Cardiac muscle cell (in vitro differentiated cells and primary cell): ENCODE data around the gene SMG1. TPM values are rescaled to one million over a fixed set of nuclear protein-coding genes. Genes with fewer than 3 reads are reported as not detected.
"Not testable (repeated sequence)": the region's sequence is repeated elsewhere in the genome, so short reads cannot be mapped to it uniquely, and the experiment has no call there.

Source experiments
- DNase-seq, 2 donors: peaks; one replicate each; pipeline versions ENCODE4 v3.0.0 to v3.0.0-alpha.2; 2010 to 2017; ENCODE audit warnings: low read depth in 1 of 2, low spot score in 1 of 2
- H3K27ac ChIP-seq: fragments of 200-600 bp; sonication (generic); 2 replicates; pipeline ENCODE4 v1.5.1; 2016
- H3K27me3 ChIP-seq: fragments of 200-600 bp; sonication (generic); 2 replicates; pipeline ENCODE4 v1.6.0; 2016; ENCODE audit warnings: control low read depth
- H3K36me3 ChIP-seq: fragments of 200-600 bp; sonication (generic); 2 replicates; pipeline ENCODE4 v1.5.1; 2016; ENCODE audit warnings: control low read depth
- H3K4me1 ChIP-seq: fragments of 200-600 bp; sonication (generic); 2 replicates; pipeline ENCODE4 v1.8.1; 2017; ENCODE audit warnings: low read depth, mild to moderate bottlenecking, mixed run types
- H3K4me3 ChIP-seq: fragments of 200-600 bp; sonication (generic); 2 replicates; pipeline ENCODE4 v1.5.1; 2016; ENCODE audit warnings: mild to moderate bottlenecking
- H3K9me3 ChIP-seq: fragments of 200-600 bp; sonication (generic); 2 replicates; pipeline ENCODE4 v1.5.1; 2017; ENCODE audit warnings: low read depth, mild to moderate bottlenecking, control low read depth
- polyA plus RNA-seq: library from polyadenylated mRNA; unstranded; fragments of >200 nt; fragmentation: Nextera tagmentation; extraction: Ambion mirVana; gene quantifications from 2 replicates; pipeline ENCODE4 v1.2.1, GENCODE V29; 2016
- total RNA-seq: library from RNA; depleted of rRNA; stranded (reverse); fragments of >200 nt; gene quantifications from 2 replicates; pipeline ENCODE4 v1.2.3, GENCODE V29; 2016
- TF ChIP-seq, protein P1 (sequence below): IDR thresholded peaks from 2 replicates; pipeline ENCODE4 v1.5.1; 2012; ENCODE audit warnings: low read depth, mild to moderate bottlenecking, low read length

Gene SMG1
- total and polyA plus RNA-seq, 2 experiments from 2014 or later = 8.2 to 30.1 TPM

DNA sequence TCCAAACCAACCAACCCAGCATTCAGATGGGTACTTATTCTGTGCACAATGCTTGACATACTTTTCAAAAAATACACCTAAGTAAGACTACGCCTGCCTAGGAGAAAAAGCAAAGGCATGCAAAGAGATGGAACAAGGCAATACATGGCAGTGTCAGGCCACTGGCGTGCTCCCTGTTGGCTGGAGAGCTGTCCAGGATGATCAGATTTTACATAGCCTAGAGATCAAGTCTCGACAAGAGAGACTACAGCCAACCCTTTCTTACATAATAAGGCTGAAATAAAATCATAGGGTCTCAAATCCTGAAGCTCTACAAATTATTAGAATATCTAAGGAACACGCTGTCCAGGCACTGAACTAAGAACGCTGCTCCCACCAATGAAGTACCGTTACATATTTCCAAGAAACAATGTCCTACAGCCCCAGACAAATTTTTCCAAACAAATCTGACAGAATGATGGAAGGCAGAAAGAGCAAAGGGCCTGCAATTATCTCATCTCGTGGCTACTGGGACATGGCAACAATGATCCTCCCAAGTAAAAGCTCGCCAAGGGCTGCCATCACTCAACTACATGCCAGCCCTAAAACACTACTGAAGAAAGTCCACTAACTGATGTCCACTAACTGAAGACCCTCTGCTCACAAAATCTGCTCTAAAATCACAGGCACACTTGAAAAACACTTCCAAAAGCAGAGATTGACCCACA, 141.1 kb downstream of the SMG1 start:
- peak overlapping the region; percentile 52 for H3K27ac ChIP-seq
- DNase-seq = no peak
- TF ChIP-seq, protein P1, sequence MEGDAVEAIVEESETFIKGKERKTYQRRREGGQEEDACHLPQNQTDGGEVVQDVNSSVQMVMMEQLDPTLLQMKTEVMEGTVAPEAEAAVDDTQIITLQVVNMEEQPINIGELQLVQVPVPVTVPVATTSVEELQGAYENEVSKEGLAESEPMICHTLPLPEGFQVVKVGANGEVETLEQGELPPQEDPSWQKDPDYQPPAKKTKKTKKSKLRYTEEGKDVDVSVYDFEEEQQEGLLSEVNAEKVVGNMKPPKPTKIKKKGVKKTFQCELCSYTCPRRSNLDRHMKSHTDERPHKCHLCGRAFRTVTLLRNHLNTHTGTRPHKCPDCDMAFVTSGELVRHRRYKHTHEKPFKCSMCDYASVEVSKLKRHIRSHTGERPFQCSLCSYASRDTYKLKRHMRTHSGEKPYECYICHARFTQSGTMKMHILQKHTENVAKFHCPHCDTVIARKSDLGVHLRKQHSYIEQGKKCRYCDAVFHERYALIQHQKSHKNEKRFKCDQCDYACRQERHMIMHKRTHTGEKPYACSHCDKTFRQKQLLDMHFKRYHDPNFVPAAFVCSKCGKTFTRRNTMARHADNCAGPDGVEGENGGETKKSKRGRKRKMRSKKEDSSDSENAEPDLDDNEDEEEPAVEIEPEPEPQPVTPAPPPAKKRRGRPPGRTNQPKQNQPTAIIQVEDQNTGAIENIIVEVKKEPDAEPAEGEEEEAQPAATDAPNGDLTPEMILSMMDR = no peak
- H3K4me1 ChIP-seq = peaks cover 23% of the 10 kb centered on the region
- H3K27me3 ChIP-seq = no peaks in the 10 kb centered on the region
- H3K9me3 ChIP-seq = no peaks in the 10 kb centered on the region
- H3K36me3 ChIP-seq = peaks cover 44% of the 10 kb centered on the region
- no peak overlapping the region for H3K4me3 ChIP-seq

DNA sequence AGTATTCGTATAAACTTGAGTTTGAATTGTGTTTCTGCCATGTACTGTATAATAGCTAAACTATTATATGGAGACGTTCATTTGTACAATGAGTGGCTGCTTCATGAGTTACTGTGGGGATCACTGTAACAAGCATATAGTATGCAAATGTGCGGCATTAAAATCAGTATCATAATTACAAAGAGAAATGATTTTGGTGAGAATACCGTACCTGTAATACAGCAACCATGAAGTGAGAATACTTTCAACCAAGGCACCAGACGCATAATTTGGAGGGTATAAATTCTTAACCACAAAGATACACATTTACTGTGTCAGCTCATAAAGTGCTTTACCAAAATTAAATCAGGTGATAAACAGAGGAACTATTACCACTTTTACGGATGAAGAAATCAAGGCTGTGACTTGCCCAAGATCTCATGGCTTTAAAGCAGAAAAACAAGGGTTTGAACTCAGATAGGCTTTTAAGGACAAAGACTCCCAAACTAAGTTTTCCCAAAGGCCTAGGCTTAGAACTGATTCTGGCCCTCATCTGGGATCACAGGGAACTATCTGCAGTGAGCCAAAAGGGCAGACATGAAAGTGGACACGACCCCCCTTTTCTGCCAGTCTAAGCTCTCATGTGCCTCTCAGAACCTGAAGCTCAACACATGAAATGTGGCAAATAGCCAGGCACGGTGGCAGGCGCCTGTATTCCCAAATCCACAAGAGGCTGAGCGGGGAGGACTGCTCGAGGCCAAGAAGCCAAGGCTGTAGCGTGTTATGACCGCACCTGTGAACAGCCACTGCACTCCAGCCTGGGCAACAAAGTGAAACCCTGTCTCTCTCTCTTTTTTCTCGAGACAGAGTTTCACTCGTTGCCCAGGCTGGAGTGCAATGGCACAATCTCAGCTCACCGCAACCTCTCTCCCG, 142.5 kb downstream of the SMG1 start:
- peaks cover 22% of the 10 kb centered on the region for H3K4me1 ChIP-seq
- H3K27ac ChIP-seq = peak overlapping the region; percentile 12
- no peak overlapping the region for H3K4me3 ChIP-seq
- no peak for DNase-seq
- TF ChIP-seq, protein P1 = no peak
- no peaks in the 10 kb centered on the region for H3K9me3 ChIP-seq
- peaks cover 44% of the 10 kb centered on the region for H3K36me3 ChIP-seq
- H3K27me3 ChIP-seq = no peaks in the 10 kb centered on the region

DNA sequence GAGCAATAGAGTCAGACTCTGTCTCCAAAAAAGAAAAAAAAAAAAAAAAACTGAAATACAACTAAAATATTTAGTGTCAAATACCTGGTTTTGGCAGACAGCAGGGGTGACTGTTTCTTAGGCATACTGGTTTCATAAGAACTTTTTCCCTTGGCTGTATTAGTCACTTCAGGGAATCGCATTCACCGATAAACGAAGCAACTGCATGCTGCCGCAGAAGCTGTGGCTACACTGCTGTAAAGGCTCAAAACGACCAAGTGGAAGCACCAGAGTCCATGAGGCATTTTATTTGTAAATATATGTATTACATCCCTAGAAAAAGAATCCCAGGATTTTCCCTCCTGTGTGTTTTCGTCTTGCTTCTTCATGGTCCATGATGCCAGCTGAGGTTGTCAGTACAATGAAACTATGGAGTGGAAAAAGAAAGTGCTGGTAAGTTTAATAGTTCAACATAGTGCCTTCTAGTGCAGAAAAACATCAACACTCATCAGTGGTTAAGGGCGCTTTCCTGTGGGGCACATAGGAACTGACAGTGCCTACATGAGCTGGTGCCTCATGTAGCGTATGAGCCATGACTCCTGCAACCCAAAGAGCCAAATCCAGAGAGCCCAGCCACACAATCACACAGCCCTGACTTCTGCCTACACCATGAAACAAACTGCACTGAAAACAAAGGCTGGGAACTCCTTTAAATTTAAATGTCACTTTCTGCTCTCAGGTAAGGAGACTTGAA, 143.3 kb downstream of the SMG1 start:
- Histone ChIP-seq H3K27ac (peak overlapping the region; percentile 12), H3K27me3 (no peaks in the 10 kb centered on the region), H3K4me1 (peaks cover 13% of the 10 kb centered on the region), H3K36me3 (peaks cover 40% of the 10 kb centered on the region), H3K4me3 (no peak overlapping the region), H3K9me3 (no peaks in the 10 kb centered on the region)
- DNase-seq = no peak
- TF ChIP-seq, protein P1 = no peak

DNA sequence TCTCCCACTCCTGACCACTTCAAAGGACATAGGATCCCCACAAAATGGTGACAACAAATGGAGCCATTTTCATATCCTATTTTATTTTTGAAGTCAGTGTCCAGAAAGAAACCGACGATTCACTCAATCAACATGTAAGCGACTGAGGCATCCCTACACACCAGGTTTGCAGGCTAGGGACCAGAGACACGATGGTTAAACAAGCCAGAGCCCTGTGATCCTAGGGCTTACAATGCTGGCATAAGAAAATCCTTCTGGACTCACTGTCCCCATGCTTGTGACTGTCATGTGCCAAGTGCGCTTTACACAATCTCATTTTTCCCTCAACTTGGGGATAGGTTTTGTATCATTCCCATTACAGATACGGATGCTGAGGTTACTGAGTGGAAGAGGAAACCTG, 145.0 kb downstream of the SMG1 start:
- DNase-seq, H3K9me3 ChIP-seq, H3K27me3 ChIP-seq, H3K4me1 ChIP-seq, H3K4me3 ChIP-seq, H3K27ac ChIP-seq: not testable (repeated sequence)
- H3K36me3 ChIP-seq = peaks cover 28% of the 10 kb centered on the region

DNA sequence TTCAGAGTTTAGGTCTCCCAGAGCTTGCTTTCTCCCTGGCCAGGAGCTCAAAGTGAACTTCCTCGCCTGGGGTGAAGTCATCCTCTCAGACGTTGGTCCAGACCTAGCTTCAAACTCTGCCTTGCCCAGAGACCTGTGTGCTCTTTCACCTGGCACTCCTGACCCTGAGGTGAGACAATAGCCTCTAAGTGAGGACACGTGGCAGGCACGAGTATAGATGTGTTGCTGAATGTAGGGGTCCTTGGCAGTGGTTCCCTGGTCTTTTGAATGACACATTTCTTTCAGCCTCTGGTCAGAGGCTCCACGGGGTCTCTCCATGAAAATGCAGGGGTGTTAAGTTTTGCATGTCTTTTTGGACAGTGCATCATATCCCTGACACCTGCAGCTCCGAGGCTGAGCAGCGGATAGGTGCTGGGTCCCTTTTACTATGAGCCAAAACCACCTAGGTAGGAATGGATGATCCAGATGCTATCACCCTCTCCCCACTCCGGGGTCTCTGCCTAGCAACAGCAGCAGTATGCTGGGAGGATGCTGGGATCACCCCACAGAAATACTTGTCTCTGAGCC, 145.7 kb downstream of the SMG1 start:
- not testable (repeated sequence) for H3K4me1 ChIP-seq, H3K27me3 ChIP-seq, H3K27ac ChIP-seq, H3K4me3 ChIP-seq, H3K9me3 ChIP-seq, DNase-seq
- peaks cover 25% of the 10 kb centered on the region for H3K36me3 ChIP-seq

DNA sequence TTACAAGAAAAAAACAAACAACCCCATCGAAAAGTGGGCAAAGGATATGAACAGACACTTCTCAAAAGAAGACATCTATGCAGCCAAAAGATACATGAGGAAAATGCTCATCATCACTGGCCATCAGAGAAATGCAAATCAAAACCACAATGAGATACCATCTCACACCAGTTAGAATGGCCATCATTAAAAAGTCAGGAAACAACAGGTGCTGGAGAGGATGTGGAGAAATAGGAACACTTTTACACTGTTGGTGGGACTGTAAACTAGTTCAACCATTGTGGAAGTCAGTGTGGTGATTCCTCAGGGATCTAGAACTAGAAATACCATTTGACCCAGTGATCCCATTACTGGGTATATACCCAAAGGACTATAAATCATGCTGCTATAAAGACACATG, 148.5 kb downstream of the SMG1 start:
- not testable (repeated sequence) for DNase-seq, H3K36me3 ChIP-seq, H3K27ac ChIP-seq, H3K4me3 ChIP-seq, H3K4me1 ChIP-seq, H3K27me3 ChIP-seq, H3K9me3 ChIP-seq

DNA sequence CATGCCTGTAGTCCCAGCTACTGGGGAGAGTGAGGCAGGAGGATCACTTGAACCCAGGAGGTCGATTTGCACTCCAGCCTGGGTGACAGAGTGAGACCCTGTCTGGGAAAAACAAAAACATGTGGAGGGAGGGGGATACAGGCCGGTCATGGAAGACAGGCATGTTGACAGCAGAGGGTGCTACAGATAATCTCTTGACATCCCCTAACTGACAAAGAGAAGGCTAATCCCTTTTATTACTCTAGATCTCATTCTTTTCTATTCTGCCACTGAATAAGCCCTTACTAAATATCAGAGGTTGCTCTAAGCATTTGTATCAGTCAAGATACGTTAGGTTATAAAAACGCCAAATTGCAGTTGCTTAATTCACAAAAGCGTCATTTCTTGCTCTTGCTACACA, 149.9 kb downstream of the SMG1 start:
- H3K4me3 ChIP-seq, H3K4me1 ChIP-seq, H3K9me3 ChIP-seq, DNase-seq, H3K27me3 ChIP-seq, H3K27ac ChIP-seq, H3K36me3 ChIP-seq: not testable (repeated sequence)

DNA sequence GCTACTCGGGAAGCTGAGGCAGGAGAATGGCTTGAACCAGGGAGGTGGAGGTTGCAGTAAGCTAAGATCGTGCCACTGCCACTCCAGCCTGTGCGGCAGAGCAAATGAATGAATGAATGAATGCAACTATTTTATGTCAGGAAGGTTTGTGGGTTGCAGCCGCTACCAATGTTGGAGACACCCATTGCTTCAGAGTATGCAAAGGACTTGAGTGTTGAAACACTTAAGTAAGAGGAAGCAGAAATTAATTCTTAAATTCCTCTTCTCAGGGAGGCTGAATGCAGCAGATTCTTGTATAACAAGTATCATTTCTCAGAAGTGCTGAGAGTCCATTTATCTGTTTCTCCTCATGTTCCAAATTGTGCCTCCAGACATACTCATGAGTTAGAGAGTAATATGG, 151.6 kb downstream of the SMG1 start:
- not testable (repeated sequence) for DNase-seq, H3K9me3 ChIP-seq, H3K36me3 ChIP-seq, H3K4me3 ChIP-seq, H3K27me3 ChIP-seq, H3K4me1 ChIP-seq, H3K27ac ChIP-seq

DNA sequence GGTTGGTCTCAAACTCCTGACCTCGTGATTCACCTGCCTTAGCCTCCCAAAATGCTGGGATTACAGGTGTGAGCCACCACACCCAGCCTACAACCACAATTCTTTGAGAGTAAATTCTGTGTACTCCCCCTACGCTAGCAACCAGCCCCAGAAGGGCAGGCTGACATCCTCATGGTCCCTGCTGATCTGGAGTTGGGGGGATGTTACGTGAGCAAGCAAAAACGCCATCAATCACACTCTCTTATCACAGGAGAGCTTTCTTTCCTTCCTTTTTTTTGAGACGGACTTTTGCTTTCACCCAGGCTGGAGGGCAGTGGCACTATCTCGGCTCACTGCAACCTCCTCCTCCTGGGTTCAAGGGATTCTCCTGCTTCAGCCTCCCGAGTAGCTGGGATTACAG, 154.0 kb downstream of the SMG1 start:
- H3K9me3 ChIP-seq, H3K27ac ChIP-seq, H3K27me3 ChIP-seq, DNase-seq, H3K36me3 ChIP-seq, H3K4me3 ChIP-seq, H3K4me1 ChIP-seq: not testable (repeated sequence)

DNA sequence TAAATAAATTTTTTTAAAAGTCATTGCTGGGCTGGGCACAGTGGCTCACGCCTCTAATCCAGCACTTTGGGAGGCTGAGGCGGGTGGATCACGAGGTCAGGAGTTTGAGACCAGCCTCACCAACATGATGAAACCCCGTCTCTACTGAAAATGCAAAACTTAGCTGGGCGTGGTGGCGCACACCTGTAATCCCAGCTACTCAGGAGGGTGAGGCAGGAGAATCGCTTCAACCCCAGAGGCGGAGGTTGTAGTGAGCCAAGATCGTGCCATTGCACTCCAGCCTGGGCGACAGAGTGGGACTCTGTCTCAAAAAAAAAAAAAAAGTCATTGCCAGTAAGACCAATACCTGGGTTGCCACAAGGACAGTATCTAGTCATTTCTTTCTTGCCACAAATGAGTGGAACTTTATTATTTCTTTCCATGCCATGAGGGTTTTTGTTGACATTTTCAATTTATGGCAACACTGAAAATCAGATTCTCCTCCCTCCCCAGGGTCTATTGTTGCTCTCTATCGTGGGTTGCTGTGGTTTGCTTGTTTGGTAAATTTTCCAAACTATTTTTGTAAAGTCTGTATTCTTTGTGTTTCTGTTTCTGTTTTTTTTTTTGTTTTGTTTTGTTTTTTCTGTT, 155.8 kb downstream of the SMG1 start:
- DNase-seq, H3K4me3 ChIP-seq, H3K27me3 ChIP-seq, H3K36me3 ChIP-seq, H3K9me3 ChIP-seq, H3K27ac ChIP-seq, H3K4me1 ChIP-seq: not testable (repeated sequence)
